GM13976 (cell line): ENCODE measurements around the gene RNH1.

Source experiments
- DNase-seq: peaks from one replicate; pipeline ENCODE4 v3.0.0; 2012; ENCODE audit warnings: low spot score
- CTCF ChIP-seq: IDR thresholded peaks from 2 replicates; pipeline ENCODE4 v1.5.1; 2012; ENCODE audit warnings: borderline replicate concordance, mild to moderate bottlenecking; ENCODE audit not compliant: insufficient read depth; ENCODE audit errors: extremely low read depth, missing control alignments, control extremely low read depth
- in situ Hi-C: fragments of 300-500 bp; cut with MboI; formaldehyde crosslinking; loops from one replicate; pipeline ENCODE4 v1.12.0; 2022; ENCODE audit warnings: low sequenced_read_pairs, mixed read lengths, inconsistent platforms; ENCODE audit not compliant: unreplicated experiment

Gene RNH1

GRCh38 chr11:530960-531831, 24.2 kb upstream of the RNH1 start:
- no peak for TF ChIP-seq CTCF
- in situ Hi-C loops, result no loop called here
- DNase-seq, result no peak

GRCh38 chr11:529728-530411, 22.8 kb upstream of the RNH1 start:
- DNase-seq, result no peak
- in situ Hi-C loops, result no loop called here
- no peak for TF ChIP-seq CTCF

DNA sequence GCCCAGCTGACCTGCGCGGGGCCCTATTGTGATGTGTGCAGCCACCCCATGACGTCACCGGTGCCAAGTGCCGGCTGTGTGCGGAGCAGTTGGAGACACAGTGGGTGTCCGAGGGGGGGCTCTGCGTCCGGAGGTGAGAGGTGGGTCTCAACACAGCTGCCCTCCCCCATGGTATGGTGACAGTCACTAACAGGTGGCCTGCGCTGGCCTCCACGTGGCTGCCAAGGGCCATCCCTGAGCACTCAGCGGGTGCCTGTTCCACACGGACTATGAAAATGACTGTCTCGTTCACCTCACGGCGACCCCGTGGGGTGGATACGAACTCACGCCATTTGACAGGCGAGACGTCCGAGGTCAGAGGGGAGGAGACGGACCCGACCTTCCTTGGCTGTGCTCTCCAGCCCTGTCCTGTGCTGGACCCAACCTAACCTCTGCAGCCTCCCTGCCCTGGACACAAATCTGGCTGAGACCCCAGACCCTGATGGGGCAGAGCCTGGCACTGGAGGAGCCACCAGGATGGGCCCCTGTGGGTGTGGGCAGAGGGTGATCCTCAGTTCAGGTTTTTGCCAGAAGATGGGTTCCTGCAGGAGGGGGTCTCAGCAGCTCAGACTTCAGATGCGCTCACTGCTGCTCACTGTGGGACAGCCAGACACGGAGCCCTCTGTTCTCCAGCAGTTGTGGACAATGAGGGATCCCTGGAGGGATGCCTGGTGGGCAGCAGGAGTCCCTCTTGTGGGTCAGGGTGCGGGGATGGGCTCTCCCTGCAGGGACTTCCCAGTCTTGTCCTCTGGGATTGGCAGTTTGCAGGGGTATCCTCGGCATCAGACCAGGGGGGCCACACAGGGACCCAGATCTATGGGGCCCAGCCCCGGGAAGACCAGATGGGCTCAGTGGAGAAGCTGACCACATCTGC, 22.0 kb upstream of the RNH1 start:
- in situ Hi-C loops, result no loop called here
- DNase-seq, result no peak
- no peak for TF ChIP-seq CTCF

GRCh38 chr11:528166-528814, 21.2 kb upstream of the RNH1 start:
- no peak for DNase-seq
- in situ Hi-C loops, result no loop called here
- no peak for TF ChIP-seq CTCF

DNA sequence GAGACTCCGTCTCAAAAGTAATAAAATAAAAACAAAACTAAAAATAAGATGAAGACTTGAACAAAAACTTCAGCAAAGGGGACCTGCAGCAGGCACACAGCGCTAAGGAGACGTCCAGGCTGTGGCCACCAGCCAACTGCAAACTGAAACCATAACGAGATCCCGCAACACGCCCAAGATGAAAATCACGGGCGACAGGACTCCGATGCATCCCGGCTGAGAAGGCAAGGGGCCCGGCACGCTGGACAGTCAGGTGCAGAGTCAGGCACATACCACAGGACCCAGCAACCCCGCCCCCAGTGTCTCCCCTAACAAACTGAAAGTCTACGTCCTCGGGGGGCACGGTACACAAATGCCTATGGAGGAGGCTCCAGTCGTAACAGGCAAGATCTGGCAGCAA, 19.1 kb upstream of the RNH1 start:
- in situ Hi-C loops, result no loop called here

More for the DNA sequence above, 19.1 kb upstream of the RNH1 start:
- no peak for DNase-seq
- no peak for TF ChIP-seq CTCF
